DOHH2 (cell line): ENCODE data around the gene NANS.
"Not testable (repeated sequence)": the region's sequence is repeated elsewhere in the genome, so short reads cannot be mapped to it uniquely, and the experiment has no call there.

Source experiments
- H3F3A ChIP-seq: fragments of 200-600 bp; sonication (generic), shearing (Covaris generic); 2 replicates; pipeline ENCODE4 v1.6.0; 2016; ENCODE audit warnings: antibody characterized with exemption, mild to moderate bottlenecking; ENCODE audit not compliant: control insufficient read depth, insufficient read depth
- H3K27ac ChIP-seq: fragments of 200-600 bp; sonication (generic); 2 replicates; pipeline ENCODE4 v1.5.1; 2014; ENCODE audit warnings: low read depth, mild to moderate bottlenecking, low read length, moderate library complexity
- H3K27me3 ChIP-seq: fragments of 200-600 bp; sonication (generic); 2 replicates; pipeline ENCODE4 v1.6.1; 2014; ENCODE audit warnings: mild to moderate bottlenecking, low read length, mixed read lengths; ENCODE audit not compliant: control insufficient read depth
- H3K36me3 ChIP-seq: fragments of 200-600 bp; sonication (generic); 2 replicates; pipeline ENCODE4 v1.6.1; 2014; ENCODE audit warnings: mild to moderate bottlenecking, low read length, moderate library complexity, mixed read lengths; ENCODE audit not compliant: control insufficient read depth
- H3K4me1 ChIP-seq: fragments of 200-600 bp; sonication (generic); 2 replicates; pipeline ENCODE4 v1.6.1; 2014; ENCODE audit warnings: mild to moderate bottlenecking, low read length, mixed read lengths; ENCODE audit not compliant: control insufficient read depth
- H3K4me2 ChIP-seq: fragments of 200-600 bp; sonication (generic); 2 replicates; pipeline ENCODE4 v1.6.0; 2014; ENCODE audit warnings: mild to moderate bottlenecking, low read length, moderate library complexity
- H3K4me3 ChIP-seq: fragments of 200-600 bp; sonication (generic); 2 replicates; pipeline ENCODE4 v1.5.1; 2014; ENCODE audit warnings: mild to moderate bottlenecking, low read length, mixed read lengths
- H3K79me2 ChIP-seq: fragments of 200-600 bp; sonication (generic); 2 replicates; pipeline ENCODE4 v1.6.1; 2014; ENCODE audit warnings: mild to moderate bottlenecking, low read length, mixed read lengths; ENCODE audit not compliant: control insufficient read depth
- H3K9me2 ChIP-seq: fragments of 200-600 bp; sonication (generic); replicated peaks from 2 replicates; pipeline ENCODE4 v1.6.1; 2014; ENCODE audit warnings: mild to moderate bottlenecking, low read length, mixed read lengths; ENCODE audit not compliant: control insufficient read depth
- H3K9me3 ChIP-seq: fragments of 200-600 bp; sonication (generic); 2 replicates; pipeline ENCODE4 v1.6.1; 2014; ENCODE audit warnings: antibody characterized with exemption, low read length, mixed read lengths; ENCODE audit not compliant: control insufficient read depth, insufficient read depth
- H4K20me1 ChIP-seq: fragments of 200-600 bp; sonication (generic); 2 replicates; pipeline ENCODE4 v1.6.0; 2014; ENCODE audit warnings: low read depth, mild to moderate bottlenecking, antibody characterized with exemption, low read length, moderate library complexity; ENCODE audit not compliant: control insufficient read depth, insufficient read depth
- EZH2phosphoT487 ChIP-seq: fragments of 200-600 bp; sonication (generic); IDR thresholded peaks from 2 replicates; pipeline ENCODE4 v1.6.1; 2017; ENCODE audit warnings: borderline replicate concordance, mild to moderate bottlenecking, antibody characterized with exemption, low read length, moderate library complexity, mixed read lengths
- TF ChIP-seq, protein P1 (sequence below): fragments of 200-600 bp; sonication (generic); IDR thresholded peaks from one replicate; pipeline ENCODE4 v1.5.1; 2014; ENCODE audit warnings: antibody characterized with exemption, mild to moderate bottlenecking, low read depth, low read length; ENCODE audit not compliant: poor library complexity, severe bottlenecking

The NANS gene

DNA sequence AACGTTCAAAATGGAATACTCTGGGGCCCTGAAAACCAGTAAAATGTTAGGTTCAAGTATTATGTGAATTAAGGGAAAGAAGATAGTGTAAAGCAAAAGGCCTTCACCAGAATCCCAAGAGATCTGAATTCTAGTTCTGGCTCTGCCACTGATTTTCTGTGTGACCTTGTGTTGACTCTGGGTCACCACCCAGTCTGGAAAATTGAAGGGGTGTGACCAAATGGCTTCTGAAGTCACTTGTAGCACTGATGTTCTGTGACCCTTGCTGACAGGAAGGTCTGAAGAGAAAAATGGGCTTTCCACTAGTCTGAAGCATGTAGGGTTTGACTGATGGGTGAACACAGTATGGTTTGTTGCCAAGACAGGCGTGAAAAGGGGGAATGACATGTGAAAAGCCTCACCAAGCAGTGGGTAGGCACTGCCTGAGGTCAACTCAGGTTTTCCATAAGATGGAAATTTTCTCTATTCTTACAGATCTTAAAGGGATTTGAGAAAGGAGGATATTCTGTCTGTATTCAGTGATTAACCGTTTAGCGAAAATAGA, 40.3 kb upstream of the NANS start:
- peaks cover 50% of the 10 kb centered on the region for H3F3A ChIP-seq
- no peaks in the 10 kb centered on the region for H3K9me2 ChIP-seq
- no peaks in the 10 kb centered on the region for H4K20me1 ChIP-seq
- H3K4me2 ChIP-seq, result no peak overlapping the region
- H3K4me1 ChIP-seq, result no peaks in the 10 kb centered on the region
- H3K4me3 ChIP-seq, result no peak overlapping the region
- TF ChIP-seq EZH2phosphoT487, result no peak
- TF ChIP-seq, protein P1, sequence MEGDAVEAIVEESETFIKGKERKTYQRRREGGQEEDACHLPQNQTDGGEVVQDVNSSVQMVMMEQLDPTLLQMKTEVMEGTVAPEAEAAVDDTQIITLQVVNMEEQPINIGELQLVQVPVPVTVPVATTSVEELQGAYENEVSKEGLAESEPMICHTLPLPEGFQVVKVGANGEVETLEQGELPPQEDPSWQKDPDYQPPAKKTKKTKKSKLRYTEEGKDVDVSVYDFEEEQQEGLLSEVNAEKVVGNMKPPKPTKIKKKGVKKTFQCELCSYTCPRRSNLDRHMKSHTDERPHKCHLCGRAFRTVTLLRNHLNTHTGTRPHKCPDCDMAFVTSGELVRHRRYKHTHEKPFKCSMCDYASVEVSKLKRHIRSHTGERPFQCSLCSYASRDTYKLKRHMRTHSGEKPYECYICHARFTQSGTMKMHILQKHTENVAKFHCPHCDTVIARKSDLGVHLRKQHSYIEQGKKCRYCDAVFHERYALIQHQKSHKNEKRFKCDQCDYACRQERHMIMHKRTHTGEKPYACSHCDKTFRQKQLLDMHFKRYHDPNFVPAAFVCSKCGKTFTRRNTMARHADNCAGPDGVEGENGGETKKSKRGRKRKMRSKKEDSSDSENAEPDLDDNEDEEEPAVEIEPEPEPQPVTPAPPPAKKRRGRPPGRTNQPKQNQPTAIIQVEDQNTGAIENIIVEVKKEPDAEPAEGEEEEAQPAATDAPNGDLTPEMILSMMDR, result no peak
- H3K9me3 ChIP-seq, result no peaks in the 10 kb centered on the region
- no peaks in the 10 kb centered on the region for H3K27me3 ChIP-seq
- peaks cover 95% of the 10 kb centered on the region for H3K36me3 ChIP-seq
- peaks cover 10% of the 10 kb centered on the region for H3K79me2 ChIP-seq
- no peak overlapping the region for H3K27ac ChIP-seq

GRCh38 chr9:98017306-98017705, 39.2 kb upstream of the NANS start:
- no peaks in the 10 kb centered on the region for H3K9me2 ChIP-seq
- H3K27me3 ChIP-seq, result no peaks in the 10 kb centered on the region
- peaks cover 46% of the 10 kb centered on the region for H3F3A ChIP-seq
- H3K4me1 ChIP-seq, result 0 out of 2 replicates have a peak, but pooled peaks cover 3% of the 10 kb centered on the region
- no peak overlapping the region for H3K27ac ChIP-seq
- no peak overlapping the region for H3K4me2 ChIP-seq
- TF ChIP-seq EZH2phosphoT487, result no peak
- TF ChIP-seq, protein P1, result no peak
- H3K36me3 ChIP-seq, result peaks cover 91% of the 10 kb centered on the region
- H3K4me3 ChIP-seq, result no peak overlapping the region
- no peaks in the 10 kb centered on the region for H3K9me3 ChIP-seq
- peaks cover 2% of the 10 kb centered on the region; the same call in 1 of the 2 replicates for H3K79me2 ChIP-seq
- no peaks in the 10 kb centered on the region for H4K20me1 ChIP-seq

DNA sequence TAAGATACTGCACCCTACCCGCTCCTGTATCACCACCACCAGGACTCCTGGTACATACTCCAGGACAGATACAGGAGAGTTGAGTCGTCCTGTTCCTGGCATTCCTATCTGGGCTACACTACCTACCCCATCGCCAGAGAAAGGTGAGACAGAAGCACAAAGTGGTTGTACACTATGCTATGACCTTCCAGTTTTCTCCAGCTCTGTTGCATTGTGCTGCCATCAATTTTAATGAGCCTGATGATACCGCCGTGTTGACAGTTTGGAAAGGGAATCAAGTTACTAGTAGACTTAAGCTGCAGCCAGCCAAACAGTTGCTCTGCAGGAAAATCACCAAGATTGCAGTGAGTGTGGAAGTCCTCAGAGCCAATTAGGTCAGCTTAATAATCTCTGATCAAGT, 38.2 kb upstream of the NANS start:
- no peaks in the 10 kb centered on the region for H3K27me3 ChIP-seq
- peaks cover 80% of the 10 kb centered on the region for H3K36me3 ChIP-seq
- H3K27ac ChIP-seq, result no peak overlapping the region
- no peaks in the 10 kb centered on the region for H4K20me1 ChIP-seq
- peaks cover 51% of the 10 kb centered on the region for H3F3A ChIP-seq
- H3K9me3 ChIP-seq, result no peaks in the 10 kb centered on the region
- H3K4me3 ChIP-seq, result no peak overlapping the region
- no peaks in the 10 kb centered on the region for H3K9me2 ChIP-seq
- no peaks in the 10 kb centered on the region for H3K79me2 ChIP-seq
- H3K4me1 ChIP-seq, result peaks cover 8% of the 10 kb centered on the region
- no peak overlapping the region for H3K4me2 ChIP-seq
- TF ChIP-seq EZH2phosphoT487, result no peak

- Histone ChIP-seq H3K4me3 (no peak overlapping the region), H3K9me3 (no peaks in the 10 kb centered on the region), H3K27me3 (no peaks in the 10 kb centered on the region), H3K4me2 (no peak overlapping the region), H3K36me3 (peaks cover 73% of the 10 kb centered on the region), H3K4me1 (peaks cover 14% of the 10 kb centered on the region), H3K79me2 (no peaks in the 10 kb centered on the region), H3F3A (peaks cover 56% of the 10 kb centered on the region), H4K20me1 (no peaks in the 10 kb centered on the region), H3K27ac (no peak overlapping the region), H3K9me2 (no peaks in the 10 kb centered on the region)
- TF ChIP-seq, protein P1, result no peak
- TF ChIP-seq EZH2phosphoT487, result no peak
Measured at GRCh38 chr9:98019098-98019497, 37.4 kb upstream of the NANS start.

DNA sequence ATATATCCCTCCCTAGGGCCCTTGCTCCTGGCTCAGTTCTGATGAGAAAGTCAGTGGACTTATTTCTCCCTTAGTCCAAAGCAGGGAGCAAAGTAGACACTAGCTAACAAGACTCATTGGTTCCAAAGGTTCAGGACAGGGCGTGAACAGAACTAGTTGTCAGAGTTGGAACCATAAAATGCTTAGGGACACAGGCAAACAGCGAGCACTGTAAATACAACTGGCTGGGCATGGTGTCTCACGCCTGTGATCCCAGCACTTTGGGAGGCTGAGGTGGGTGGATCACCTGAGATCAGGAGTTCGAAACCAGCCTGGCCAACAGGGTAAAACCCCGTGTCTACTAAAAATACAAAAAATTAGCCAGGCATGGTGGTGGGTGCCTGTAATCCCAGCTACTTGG, 36.7 kb upstream of the NANS start:
- not testable (repeated sequence) for H3K4me2 ChIP-seq, H3K27me3 ChIP-seq, H3K27ac ChIP-seq, H3K79me2 ChIP-seq, H4K20me1 ChIP-seq, H3K9me3 ChIP-seq, H3K9me2 ChIP-seq, H3K4me3 ChIP-seq
- Histone ChIP-seq H3K4me1 (peaks cover 21% of the 10 kb centered on the region), H3K36me3 (peaks cover 65% of the 10 kb centered on the region), H3F3A (peaks cover 59% of the 10 kb centered on the region)
